ENCODE data around the gene JAZF1. TPM values are rescaled to one million over a fixed set of nuclear protein-coding genes. Genes with fewer than 3 reads are reported as not detected.

Gene JAZF1
- total and polyA plus RNA-seq, 11 donors, result 10.3 to 46.2 (median 26.8) TPM

DNA sequence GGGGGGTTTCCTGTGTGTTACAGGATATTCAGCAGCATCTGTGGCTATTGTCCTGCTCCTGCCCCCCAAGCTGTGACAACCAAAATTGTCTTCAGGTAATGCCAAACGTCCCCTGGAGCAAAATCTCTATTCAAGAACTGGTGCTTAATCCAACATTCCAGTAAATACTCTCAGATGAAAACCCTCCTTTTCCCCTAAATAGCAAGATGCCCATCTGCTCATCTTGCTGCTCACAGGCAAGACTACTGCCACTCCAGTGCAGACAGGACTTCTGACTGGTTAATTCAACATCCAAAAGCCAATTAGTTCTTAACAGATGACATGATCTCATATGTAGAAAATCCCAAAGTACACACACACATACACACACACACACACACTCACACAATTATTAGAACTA, 20.5 kb upstream of the JAZF1 start:
- Histone ChIP-seq H3K9me3 (no peaks in the 10 kb centered on the region), H3K4me1 (peaks cover 0 to 5% (median 0%) of the 10 kb centered on the region in 12 donors), H3K36me3 (no peaks in the 10 kb centered on the region), H3K27me3 (no peaks in the 10 kb centered on the region), H3K4me3 (no peak overlapping the region), H3K27ac (no peak overlapping the region)
- DNase-seq (no peak), ATAC-seq (no peak)
- intact Hi-C loops (cut with DNase I), result loop anchor here in 1 of 10 donors (5.0 kb wide), 1 partner anchor 71 kb away; no protein-coding TSS in a partner anchor
- 30 to 58% (median 51%) methylated on average over 1 of the region's 1 CpG for WGBS, 4 donors
- TF ChIP-seq, protein P1, sequence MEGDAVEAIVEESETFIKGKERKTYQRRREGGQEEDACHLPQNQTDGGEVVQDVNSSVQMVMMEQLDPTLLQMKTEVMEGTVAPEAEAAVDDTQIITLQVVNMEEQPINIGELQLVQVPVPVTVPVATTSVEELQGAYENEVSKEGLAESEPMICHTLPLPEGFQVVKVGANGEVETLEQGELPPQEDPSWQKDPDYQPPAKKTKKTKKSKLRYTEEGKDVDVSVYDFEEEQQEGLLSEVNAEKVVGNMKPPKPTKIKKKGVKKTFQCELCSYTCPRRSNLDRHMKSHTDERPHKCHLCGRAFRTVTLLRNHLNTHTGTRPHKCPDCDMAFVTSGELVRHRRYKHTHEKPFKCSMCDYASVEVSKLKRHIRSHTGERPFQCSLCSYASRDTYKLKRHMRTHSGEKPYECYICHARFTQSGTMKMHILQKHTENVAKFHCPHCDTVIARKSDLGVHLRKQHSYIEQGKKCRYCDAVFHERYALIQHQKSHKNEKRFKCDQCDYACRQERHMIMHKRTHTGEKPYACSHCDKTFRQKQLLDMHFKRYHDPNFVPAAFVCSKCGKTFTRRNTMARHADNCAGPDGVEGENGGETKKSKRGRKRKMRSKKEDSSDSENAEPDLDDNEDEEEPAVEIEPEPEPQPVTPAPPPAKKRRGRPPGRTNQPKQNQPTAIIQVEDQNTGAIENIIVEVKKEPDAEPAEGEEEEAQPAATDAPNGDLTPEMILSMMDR (IDR thresholded peaks at IDR 0.05), result no peak
- no peak for TF ChIP-seq POLR2A (IDR thresholded peaks at IDR 0.05)

DNA sequence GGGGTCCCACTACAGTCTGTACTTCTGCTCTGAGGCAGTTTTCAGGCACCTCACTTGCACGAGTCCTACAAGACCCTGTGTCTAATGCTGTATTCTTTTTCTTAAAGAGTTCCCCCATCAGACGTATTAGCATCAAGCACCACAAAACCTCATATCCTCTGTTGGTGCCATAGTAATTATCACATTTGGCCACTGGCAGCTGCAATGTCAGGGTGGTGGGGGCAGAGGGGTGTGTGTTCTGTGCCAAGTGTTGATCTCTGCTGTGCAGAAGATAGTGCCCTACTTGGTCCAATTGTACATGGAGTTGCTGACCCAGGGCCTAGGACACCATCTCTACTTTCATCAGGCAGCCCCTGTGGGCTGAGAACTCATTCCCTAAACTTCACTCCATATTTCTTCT, 20.0 kb upstream of the JAZF1 start:
- ATAC-seq, result peak; percentile 46 to 88 (median 76)
- H3K9me3 ChIP-seq, result no peaks in the 10 kb centered on the region
- TF ChIP-seq, protein P1 (IDR thresholded peaks at IDR 0.05), result no peak
- no peak for TF ChIP-seq POLR2A (IDR thresholded peaks at IDR 0.05)
- WGBS, 4 donors, result 38 to 48% (median 44%) methylated on average over 2 of the region's 2 CpGs
- no peak overlapping the region for H3K4me3 ChIP-seq
- intact Hi-C loops (cut with DNase I), result loop anchor here in 1 of 10 donors (5.0 kb wide), 1 partner anchor 72 kb away; no protein-coding TSS in a partner anchor
- peaks cover 0 to 5% (median 0%) of the 10 kb centered on the region in 12 donors for H3K4me1 ChIP-seq
- H3K36me3 ChIP-seq, result no peaks in the 10 kb centered on the region
- H3K27ac ChIP-seq, result no peak overlapping the region
- peak in 2 of 5 donors; percentile 24 to 33 for DNase-seq
- H3K27me3 ChIP-seq, result no peaks in the 10 kb centered on the region

DNA sequence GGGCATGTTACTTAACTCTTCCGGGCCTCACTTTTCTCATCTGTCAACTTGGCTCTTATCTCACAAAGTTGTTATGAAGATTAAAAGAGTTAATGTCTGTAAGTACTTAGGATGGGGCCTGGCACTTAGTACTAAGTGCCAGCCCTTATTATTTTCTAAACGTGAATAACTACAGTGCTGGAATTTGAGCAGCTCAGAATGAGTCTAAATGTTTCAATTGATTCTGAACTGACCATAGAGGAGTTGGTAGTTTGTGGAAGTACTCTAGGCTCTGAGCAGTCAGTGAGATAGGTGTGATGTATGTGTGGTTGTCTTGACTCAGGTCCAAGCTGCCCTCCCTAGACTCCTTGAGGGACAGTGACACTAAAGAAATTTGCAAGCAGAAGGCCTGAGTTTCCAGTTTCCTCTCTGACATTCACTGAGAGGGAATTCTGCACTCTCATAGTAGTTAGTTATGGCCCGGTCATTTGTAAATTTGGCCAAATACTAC, 18.5 kb upstream of the JAZF1 start:
- Histone ChIP-seq H3K9me3 (no peaks in the 10 kb centered on the region), H3K27me3 (no peaks in the 10 kb centered on the region), H3K4me3 (no peak overlapping the region), H3K36me3 (no peaks in the 10 kb centered on the region), H3K4me1 (peaks cover 0 to 5% (median 0%) of the 10 kb centered on the region in 12 donors), H3K27ac (no peak overlapping the region)
- 70 to 75% (median 71%) methylated on average over 3 of the region's 3 CpGs for WGBS, 4 donors
- TF ChIP-seq, protein P1 (IDR thresholded peaks at IDR 0.05), result no peak
- no peak for TF ChIP-seq POLR2A (IDR thresholded peaks at IDR 0.05)
- DNase-seq, result no peak
- intact Hi-C loops (cut with DNase I), result no loop called here
- ATAC-seq, result no peak

DNA sequence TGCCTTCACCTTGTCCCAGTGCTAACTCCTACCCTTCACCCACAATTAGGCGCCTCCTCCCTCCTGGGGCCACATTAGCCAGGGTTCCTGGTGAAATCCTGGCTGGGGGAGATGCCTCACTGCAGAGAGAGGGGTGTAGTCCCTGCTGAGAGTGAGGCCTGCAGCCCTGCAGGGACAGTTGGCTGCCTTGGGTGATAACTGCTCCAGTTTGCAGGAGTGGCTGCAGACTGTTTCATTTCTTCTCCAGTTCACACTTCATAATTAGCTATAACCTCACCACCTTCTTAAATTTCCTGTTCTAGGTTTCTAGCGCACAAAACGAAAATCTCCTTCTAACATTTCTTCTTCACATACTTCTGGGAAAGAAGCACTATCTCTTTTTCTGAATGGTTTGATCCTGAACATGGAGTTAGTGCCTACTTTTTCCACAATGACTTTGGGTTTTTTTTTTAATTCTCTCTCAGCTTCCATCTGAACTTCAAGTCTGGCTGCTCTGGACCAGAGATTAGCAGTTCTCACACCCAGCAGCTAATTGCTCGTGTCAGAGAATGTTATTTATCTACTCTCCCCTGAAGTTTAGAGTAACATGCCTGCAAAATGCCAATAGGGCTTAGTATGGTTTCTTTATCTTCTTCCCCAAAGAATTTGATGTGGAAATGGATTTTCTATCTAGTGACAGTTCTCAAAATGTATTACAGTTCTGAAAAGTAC, 15.5 kb upstream of the JAZF1 start:
- WGBS, 4 donors, result 83 to 86% (median 84%) methylated on average over 4 of the region's 4 CpGs
- intact Hi-C loops (cut with DNase I), result no loop called here
- DNase-seq (no peak), ATAC-seq (no peak)
- no peaks in the 10 kb centered on the region for H3K9me3 ChIP-seq
- peaks cover 0 to 15% (median 0%) of the 10 kb centered on the region in 12 donors for H3K4me1 ChIP-seq
- H3K27ac ChIP-seq, result no peak overlapping the region
- H3K36me3 ChIP-seq, result no peaks in the 10 kb centered on the region
- TF ChIP-seq POLR2A (IDR thresholded peaks at IDR 0.05), result no peak
- TF ChIP-seq, protein P1 (IDR thresholded peaks at IDR 0.05), result no peak
- H3K27me3 ChIP-seq, result no peaks in the 10 kb centered on the region
- H3K4me3 ChIP-seq, result no peak overlapping the region
